ENCODE results near the gene KDM1B. TPM values are rescaled to one million over a fixed set of nuclear protein-coding genes. Genes with fewer than 3 reads are reported as not detected.

KDM1B gene
- total and polyA plus RNA-seq, 2 of the 8 experiments (the other 6 are each of a cell fraction or from before 2014, with no cell fraction given): 3.7 to 7.5 TPM

DNA sequence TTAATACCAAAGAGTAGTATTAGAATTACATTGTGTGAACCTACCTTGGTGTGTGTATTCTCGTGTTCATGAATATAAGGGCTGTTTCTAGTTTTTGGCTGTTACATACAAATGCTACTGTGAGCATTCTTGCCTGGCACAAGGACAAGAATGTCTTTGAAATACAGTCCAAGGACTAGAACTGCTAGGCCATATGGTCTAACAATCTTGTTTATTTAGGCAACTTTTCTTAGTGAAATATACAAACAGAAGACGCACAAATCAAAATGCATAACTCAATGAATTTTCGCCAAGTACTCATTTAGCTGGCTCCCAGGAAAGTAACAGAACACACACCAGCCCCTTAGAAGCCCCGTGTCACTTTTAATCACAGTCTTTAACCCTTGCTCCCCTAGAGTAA, 28.5 kb downstream of the KDM1B start:
- peaks cover 4 to 15% (median 10%) of the 10 kb centered on the region in 4 experiments for H3K4me1 ChIP-seq (replicated peaks in 1 of 4; ENCODE audit: control insufficient read depth in 3 of 4, insufficient read depth in 4 of 4, low read length in 3 of 4)
- no peak overlapping the region for H2BK120ac ChIP-seq (replicated peaks; ENCODE audit: low read depth, low read length)
- FAIRE-seq (no peak), DNase-seq (ENCODE audit: low read depth in 1 of 2, low spot score in 2 of 2) (no peak)
- 0 out of 2 replicates have a peak overlapping the region, but pooled peaks have one; percentile 55 for H2BK20ac ChIP-seq (ENCODE audit: low read length)
- no peak overlapping the region for H3K18ac ChIP-seq (ENCODE audit: extremely low read depth, low read length)
- H3K36me3 ChIP-seq (ENCODE audit: control insufficient read depth in 2 of 4, insufficient read depth in 4 of 4, low read length in 3 of 4): no peaks in the 10 kb centered on the region
- H2BK5ac ChIP-seq (ENCODE audit: low read depth, low read length): no peak overlapping the region
- no peaks in the 10 kb centered on the region for H3K9me3 ChIP-seq (ENCODE audit: insufficient read depth in 2 of 2, low read depth in 1 of 2, low read length in 1 of 2)
- H4K20me1 ChIP-seq (replicated peaks in 1 of 2; ENCODE audit: control insufficient read depth in 1 of 2, insufficient read depth in 2 of 2, low read length in 2 of 2): no peaks in the 10 kb centered on the region
- no peak overlapping the region for H2BK15ac ChIP-seq (ENCODE audit: low read length)
- H3K4ac ChIP-seq (replicated peaks; ENCODE audit: insufficient read length, low read depth, low read length): no peak overlapping the region
- ChIA-PET CTCF (ENCODE audit: partially characterized antibody) (no interaction called here), POLR2A (ENCODE audit: partially characterized antibody) (interaction anchor here (0.6 kb wide), 1 partner anchor 35 kb away, joined by 4 read pairs; no protein-coding TSS in a partner anchor)
- H3K14ac ChIP-seq (ENCODE audit: insufficient read length): no peak overlapping the region
- no peak overlapping the region for H2BK12ac ChIP-seq (ENCODE audit: low read depth, low read length)
- no peak overlapping the region for H3K23ac ChIP-seq (ENCODE audit: insufficient read length)
- H2AFZ ChIP-seq (ENCODE audit: low read length): no peak overlapping the region
- H3K56ac ChIP-seq (replicated peaks; ENCODE audit: insufficient read length, low read depth, low read length): no peak overlapping the region
- H3K4me2 ChIP-seq (ENCODE audit: insufficient read depth in 1 of 2, low read depth in 2 of 2, low read length in 2 of 2): no peak overlapping the region
- H4K91ac ChIP-seq (replicated peaks; ENCODE audit: insufficient read length, low read length): no peak overlapping the region
- no peaks in the 10 kb centered on the region for H3K79me1 ChIP-seq (ENCODE audit: low read depth, low read length)
- H3K27me3 ChIP-seq (replicated peaks in 1 of 4; ENCODE audit: control insufficient read depth in 3 of 4, extremely low read depth in 1 of 4, insufficient read depth in 3 of 4, low read length in 3 of 4): no peaks in the 10 kb centered on the region
- 91% methylated on average over 4 of the region's 4 CpGs; no CpG with 5 or more reads in 1 of the 2 experiments for WGBS, 2 experiments (ENCODE audit: extremely low coverage in 1 of 2, insufficient coverage in 1 of 2, insufficient read length in 1 of 2, insufficient replicate concordance in 2 of 2, low coverage in 1 of 2, low lambda C conversion rate in 2 of 2, missing lambda C conversion rate in 1 of 2)
- H4K8ac ChIP-seq (ENCODE audit: extremely low read depth, insufficient read depth, low read length): no peak overlapping the region
- no peaks in the 10 kb centered on the region for H3K79me2 ChIP-seq (ENCODE audit: control insufficient read depth in 1 of 2, insufficient read depth in 2 of 2, low read length in 2 of 2)
- no peak overlapping the region for H3K27ac ChIP-seq (ENCODE audit: low read depth, low read length)
- H4K5ac ChIP-seq (ENCODE audit: insufficient read length, low read depth, low read length): no peak overlapping the region
- H3K4me3 ChIP-seq (ENCODE audit: extremely low read depth in 1 of 4, insufficient read depth in 2 of 4, low read depth in 3 of 4, low read length in 4 of 4): no peak overlapping the region
- no peak overlapping the region for H3K9ac ChIP-seq (replicated peaks in 1 of 4; ENCODE audit: extremely low read depth in 1 of 4, low read depth in 3 of 4, low read length in 3 of 4)
- no peaks in the 10 kb centered on the region for H3K23me2 ChIP-seq (ENCODE audit: low read depth, low read length)
- no peak overlapping the region for H2AK5ac ChIP-seq (ENCODE audit: low read depth, low read length)
- TF ChIP-seq SAP30 (IDR thresholded peaks at IDR 0.05; ENCODE audit: insufficient read depth, insufficient replicate concordance, low read length) (no peak), YY1 (IDR thresholded peaks at IDR 0.05; ENCODE audit: low read depth, low read length) (no peak), TEAD4 (IDR thresholded peaks at IDR 0.05; ENCODE audit: low read depth, low read length) (no peak), RNF2 (IDR thresholded peaks at IDR 0.05; ENCODE audit: borderline replicate concordance, low read depth, low read length, missing control alignments, poor library complexity, severe bottlenecking) (no peak), SP1 (IDR thresholded peaks at IDR 0.05; ENCODE audit: low read depth, low read length) (no peak), MAFK (IDR thresholded peaks at IDR 0.05; ENCODE audit: low read depth, low read length) (no peak), RXRA (IDR thresholded peaks at IDR 0.05; ENCODE audit: insufficient read depth, low read depth, low read length) (no peak), BACH1 (IDR thresholded peaks at IDR 0.05; ENCODE audit: low read length) (no peak), CHD1 (IDR thresholded peaks at IDR 0.05; ENCODE audit: low read depth, low read length) (no peak), BRCA1 (IDR thresholded peaks at IDR 0.05; ENCODE audit: low read depth, low read length) (no peak), RAD21 (IDR thresholded peaks at IDR 0.05 in 1 of 2, conservative IDR thresholded peaks at IDR 0.05 in 1 of 2; ENCODE audit: low read depth in 2 of 2, low read length in 2 of 2) (no peak), CBX5 (IDR thresholded peaks at IDR 0.05; ENCODE audit: low read depth, low read length) (no peak), SUZ12 (IDR thresholded peaks at IDR 0.05; ENCODE audit: low read length) (no peak), EZH2 (IDR thresholded peaks at IDR 0.05; ENCODE audit: low read depth, low read length, severe bottlenecking) (no peak)
